OCI-LY7 (cell line): ENCODE results near the gene MRPL12.

Experiments
- CTCF ChIP-seq: fragments of 200-600 bp; sonication (generic); conservative IDR thresholded peaks from 2 replicates; pipeline ENCODE4 v1.5.1; 2014; ENCODE audit warnings: mild to moderate bottlenecking, antibody characterized with exemption, low read length, moderate library complexity, mixed read lengths
- EZH2phosphoT487 ChIP-seq: fragments of 200-600 bp; sonication (generic); IDR thresholded peaks from 2 replicates; pipeline ENCODE4 v1.6.1; 2018; ENCODE audit warnings: low read depth, borderline replicate concordance, mild to moderate bottlenecking, mixed run types, antibody characterized with exemption, low read length, moderate library complexity, mixed read lengths

- TF ChIP-seq EZH2phosphoT487, result no peak
- no peak for TF ChIP-seq CTCF
These were observed 21.5 kb upstream of the MRPL12 start for GRCh38 chr17:81681672-81682071.
